ENCODE results near the gene GNLY.
"Not testable (repeated sequence)": the region's sequence is repeated elsewhere in the genome, so short reads cannot be mapped to it uniquely, and the experiment has no call there.

The GNLY gene

GRCh38 chr2:85669549-85669948 lies 24.6 kb upstream of the GNLY start:
- no peak for TF ChIP-seq CTCF (IDR thresholded peaks at IDR 0.05; ENCODE audit: low read depth, low read length, missing control alignments)
- DNase-seq (ENCODE audit: extremely low read depth, low read depth), result no peak
- no peak overlapping the region for H3K4me3 ChIP-seq (replicated peaks; ENCODE audit: low read depth, low read length)

- not testable (repeated sequence) for H3K4me3 ChIP-seq (replicated peaks; ENCODE audit: low read depth, low read length); DNase-seq (ENCODE audit: extremely low read depth, low read depth)
Measured at GRCh38 chr2:85670416-85670815, 23.7 kb upstream of the GNLY start.

GRCh38 chr2:85672456-85672855 lies 21.7 kb upstream of the GNLY start:
- no peak for DNase-seq (ENCODE audit: extremely low read depth, low read depth)
- TF ChIP-seq CTCF (IDR thresholded peaks at IDR 0.05; ENCODE audit: low read depth, low read length, missing control alignments), result no peak

GRCh38 chr2:85673716-85674375 lies 20.3 kb upstream of the GNLY start:
- H3K4me3 ChIP-seq (replicated peaks; ENCODE audit: low read depth, low read length), result no peak overlapping the region
- DNase-seq (ENCODE audit: extremely low read depth, low read depth), result no peak
- no peak for TF ChIP-seq CTCF (IDR thresholded peaks at IDR 0.05; ENCODE audit: low read depth, low read length, missing control alignments)

More at GRCh38 chr2:85672456-85672855, 21.7 kb upstream of the GNLY start:
- H3K4me3 ChIP-seq (replicated peaks; ENCODE audit: low read depth, low read length), result no peak overlapping the region

- H3K4me3 ChIP-seq (replicated peaks; ENCODE audit: low read depth, low read length), result no peak overlapping the region
- TF ChIP-seq CTCF (IDR thresholded peaks at IDR 0.05; ENCODE audit: low read depth, low read length, missing control alignments), result no peak
- DNase-seq (ENCODE audit: extremely low read depth, low read depth), result no peak
Measured at GRCh38 chr2:85674417-85674816, 19.7 kb upstream of the GNLY start.

GRCh38 chr2:85675427-85675826 lies 18.7 kb upstream of the GNLY start:
- H3K4me3 ChIP-seq (replicated peaks; ENCODE audit: low read depth, low read length), result no peak overlapping the region
- DNase-seq (ENCODE audit: extremely low read depth, low read depth), result no peak
- no peak for TF ChIP-seq CTCF (IDR thresholded peaks at IDR 0.05; ENCODE audit: low read depth, low read length, missing control alignments)

- H3K4me3 ChIP-seq (replicated peaks; ENCODE audit: low read depth, low read length), result no peak overlapping the region
- DNase-seq (ENCODE audit: extremely low read depth, low read depth), result no peak
- TF ChIP-seq CTCF (IDR thresholded peaks at IDR 0.05; ENCODE audit: low read depth, low read length, missing control alignments), result no peak
Measured at GRCh38 chr2:85675866-85676548, 18.2 kb upstream of the GNLY start.

Measured in HFF-Myc (cell line).